Keratinocyte (primary cell): ENCODE data around the gene OTOF. TPM values are rescaled to one million over a fixed set of nuclear protein-coding genes. Genes with fewer than 3 reads are reported as not detected.

Experiments
- DNase-seq: peaks from one replicate; pipeline ENCODE4 v3.0.0-alpha.2; 2011; ENCODE audit warnings: low read depth, missing footprints, low spot score
- FAIRE-seq: peaks from 2 replicates; lab custom pipeline; 2011; peaks lifted over from hg19 to GRCh38; lab: Jason Lieb, UNC
- H2AFZ ChIP-seq: 2 replicates; pipeline ENCODE4 v1.6.0; 2012; ENCODE audit warnings: low read length, control low read depth, inconsistent platforms; ENCODE audit not compliant: control insufficient read depth
- H3K27ac ChIP-seq: 2 replicates; pipeline ENCODE4 v1.5.1; 2011; ENCODE audit warnings: low read length; ENCODE audit not compliant: control insufficient read depth, insufficient read depth
- H3K27me3 ChIP-seq: 3 replicates; pipeline ENCODE4 v1.6.0; 2011; ENCODE audit warnings: low read length; ENCODE audit not compliant: control insufficient read depth, insufficient read depth; ENCODE audit errors: extremely low read depth
- H3K36me3 ChIP-seq, 2 experiments: 2 replicates in 1 of 2; 3 replicates in 1 of 2; pipeline ENCODE4 v1.5.1; 2011; ENCODE audit warnings: low read length in 2 of 2, mild to moderate bottlenecking in 1 of 2; ENCODE audit not compliant: control insufficient read depth in 2 of 2, insufficient read depth in 2 of 2; ENCODE audit errors: extremely low read depth in 1 of 2
- H3K4me1 ChIP-seq: 3 replicates; pipeline ENCODE4 v1.5.1; 2011; ENCODE audit warnings: low read length; ENCODE audit not compliant: control insufficient read depth, insufficient read depth; ENCODE audit errors: extremely low read depth
- H3K4me2 ChIP-seq: 3 replicates; pipeline ENCODE4 v1.6.0; 2011; ENCODE audit warnings: low read depth, low read length; ENCODE audit not compliant: control insufficient read depth, insufficient read depth; ENCODE audit errors: extremely low read depth
- H3K4me3 ChIP-seq, 3 experiments: fragments of 200-600 bp in 1 of 3; sonication (generic) in 1 of 3; 2 replicates in 2 of 3; 3 replicates in 1 of 3; pipeline ENCODE4 v1.5.1; 2011 to 2016; ENCODE audit warnings: low read length in 3 of 3, mild to moderate bottlenecking in 3 of 3, control low read depth in 2 of 3, inconsistent platforms in 1 of 3, low read depth in 1 of 3, mixed read lengths in 1 of 3, mixed run types in 1 of 3, moderate library complexity in 1 of 3; ENCODE audit not compliant: control insufficient read depth in 2 of 3, insufficient read depth in 2 of 3; ENCODE audit errors: extremely low read depth in 1 of 3
- H3K79me2 ChIP-seq: 2 replicates; pipeline ENCODE4 v1.6.0; 2012; ENCODE audit warnings: low read length; ENCODE audit not compliant: control insufficient read depth, insufficient read depth
- H3K9ac ChIP-seq: 3 replicates; pipeline ENCODE4 v1.6.0; 2011; ENCODE audit warnings: low read length; ENCODE audit not compliant: control insufficient read depth, insufficient read depth; ENCODE audit errors: extremely low read depth
- H3K9me1 ChIP-seq: 3 replicates; pipeline ENCODE4 v1.6.0; 2011; ENCODE audit warnings: low read length; ENCODE audit not compliant: control insufficient read depth, insufficient read depth; ENCODE audit errors: extremely low read depth
- H3K9me3 ChIP-seq: 2 replicates; pipeline ENCODE4 v1.5.1; 2012; ENCODE audit warnings: low read depth, low read length; ENCODE audit not compliant: control insufficient read depth
- H4K20me1 ChIP-seq: 3 replicates; pipeline ENCODE4 v1.6.0; 2011; ENCODE audit warnings: low read length; ENCODE audit not compliant: control insufficient read depth, insufficient read depth; ENCODE audit errors: extremely low read depth
- EZH2 ChIP-seq: IDR thresholded peaks from one replicate; pipeline ENCODE4 v1.6.1; 2012; ENCODE audit warnings: inconsistent platforms, mild to moderate bottlenecking, low read length, moderate library complexity
- dilution Hi-C: fragments of 300-500 bp; cut with MboI; formaldehyde crosslinking; loops from one replicate; pipeline ENCODE4 v1.7.0; 2020; ENCODE audit warnings: low sequenced_read_pairs; ENCODE audit not compliant: extremely low pct_ligation_motif_present
- polyA plus RNA-seq, 5 experiments: library from polyadenylated mRNA; depleted of rRNA in 3 of 5; stranded (reverse) in 3 of 5; stranded (forward) in 1 of 5; unstranded in 1 of 5; fragments of >200 nt; gene quantifications; 1 replicate in 1 of 5; 2 replicates in 3 of 5; 3 replicates in 1 of 5; pipeline versions ENCODE4 v1.2.1 to v1.2.3, GENCODE V29; 2011 to 2012; ENCODE audit warnings: missing spikeins in 2 of 5, low read depth in 1 of 5, low replicate concordance in 1 of 5
- TF ChIP-seq, protein P1 (sequence below), 3 experiments: IDR thresholded peaks in 1 of 3; conservative IDR thresholded peaks in 1 of 3; optimal IDR thresholded peaks in 1 of 3; 2 replicates in 2 of 3; 3 replicates in 1 of 3; pipeline versions ENCODE3 to v1.5.1; 2011; ENCODE audit warnings: low read length in 3 of 3, mild to moderate bottlenecking in 3 of 3, moderate library complexity in 2 of 3, control low read depth in 1 of 3, inconsistent platforms in 1 of 3; ENCODE audit not compliant: insufficient read depth in 2 of 3; ENCODE audit errors: extremely low read depth in 1 of 3

The OTOF gene
- polyA plus RNA-seq, 1 donor (not counting 4 experiments of a cell fraction or from before 2014, with no cell fraction given) = not detected

DNA sequence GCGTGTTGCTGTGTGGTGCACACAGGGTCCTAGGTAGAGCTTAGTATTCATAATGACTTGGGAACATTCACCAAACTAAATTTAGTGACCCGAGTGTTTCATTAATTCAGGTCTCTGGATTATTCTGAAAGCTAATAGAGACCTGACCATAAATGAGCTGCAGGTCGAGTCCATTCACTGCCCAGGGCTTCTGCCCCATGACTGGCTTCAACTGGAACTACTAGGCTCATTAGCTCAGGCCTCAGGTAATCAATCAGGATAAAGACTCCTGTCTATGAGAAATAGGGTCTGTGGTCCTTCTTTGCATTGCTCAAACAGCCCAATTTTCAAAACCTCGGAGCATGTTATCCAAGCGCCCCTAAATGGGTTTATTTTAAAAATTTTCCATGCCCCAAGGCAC, 30.0 kb upstream of the OTOF start:
- FAIRE-seq (no peak), DNase-seq (no peak)
- dilution Hi-C loops = no loop called here
- no peaks in the 10 kb centered on the region for H3K9me1 ChIP-seq
- no peak overlapping the region for H3K4me2 ChIP-seq
- no peaks in the 10 kb centered on the region for H3K36me3 ChIP-seq
- H3K4me3 ChIP-seq = no peak overlapping the region
- no peaks in the 10 kb centered on the region for H3K79me2 ChIP-seq
- H3K27ac ChIP-seq = no peak overlapping the region
- H3K9ac ChIP-seq = no peak overlapping the region
- peaks cover 12% of the 10 kb centered on the region for H3K27me3 ChIP-seq
- no peak overlapping the region for H2AFZ ChIP-seq
- no peaks in the 10 kb centered on the region for H3K4me1 ChIP-seq
- no peak for TF ChIP-seq EZH2
- TF ChIP-seq, protein P1, sequence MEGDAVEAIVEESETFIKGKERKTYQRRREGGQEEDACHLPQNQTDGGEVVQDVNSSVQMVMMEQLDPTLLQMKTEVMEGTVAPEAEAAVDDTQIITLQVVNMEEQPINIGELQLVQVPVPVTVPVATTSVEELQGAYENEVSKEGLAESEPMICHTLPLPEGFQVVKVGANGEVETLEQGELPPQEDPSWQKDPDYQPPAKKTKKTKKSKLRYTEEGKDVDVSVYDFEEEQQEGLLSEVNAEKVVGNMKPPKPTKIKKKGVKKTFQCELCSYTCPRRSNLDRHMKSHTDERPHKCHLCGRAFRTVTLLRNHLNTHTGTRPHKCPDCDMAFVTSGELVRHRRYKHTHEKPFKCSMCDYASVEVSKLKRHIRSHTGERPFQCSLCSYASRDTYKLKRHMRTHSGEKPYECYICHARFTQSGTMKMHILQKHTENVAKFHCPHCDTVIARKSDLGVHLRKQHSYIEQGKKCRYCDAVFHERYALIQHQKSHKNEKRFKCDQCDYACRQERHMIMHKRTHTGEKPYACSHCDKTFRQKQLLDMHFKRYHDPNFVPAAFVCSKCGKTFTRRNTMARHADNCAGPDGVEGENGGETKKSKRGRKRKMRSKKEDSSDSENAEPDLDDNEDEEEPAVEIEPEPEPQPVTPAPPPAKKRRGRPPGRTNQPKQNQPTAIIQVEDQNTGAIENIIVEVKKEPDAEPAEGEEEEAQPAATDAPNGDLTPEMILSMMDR (optimal IDR thresholded peaks at IDR 0.05 in 1 of 3, IDR thresholded peaks at IDR 0.05 in 1 of 3, conservative IDR thresholded peaks at IDR 0.05 in 1 of 3; ENCODE audit: extremely low read depth in 1 of 3, insufficient read depth in 2 of 3, low read length in 3 of 3) = no peak
- H4K20me1 ChIP-seq = no peaks in the 10 kb centered on the region
- no peaks in the 10 kb centered on the region for H3K9me3 ChIP-seq

DNA sequence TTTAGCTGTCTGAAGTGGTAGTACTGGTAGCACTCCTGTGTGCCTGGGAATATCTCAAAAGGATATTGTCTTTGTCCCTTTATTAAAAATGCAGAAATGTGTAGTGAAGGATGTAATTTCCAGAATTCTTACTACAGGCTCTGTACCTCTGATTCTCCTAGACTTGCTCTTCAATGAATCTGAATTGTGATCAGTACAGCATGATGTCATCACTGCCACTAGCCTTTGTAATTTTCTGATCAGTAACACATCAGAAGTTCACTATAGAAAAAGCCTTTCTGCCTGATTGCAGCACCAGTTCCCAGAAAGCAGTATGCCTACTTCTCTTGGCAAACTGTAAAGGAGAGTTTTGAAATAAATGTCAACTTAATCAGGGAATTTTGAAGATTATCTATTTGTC, 29.2 kb upstream of the OTOF start:
- peaks cover 9% of the 10 kb centered on the region for H3K27me3 ChIP-seq
- no peaks in the 10 kb centered on the region for H3K9me3 ChIP-seq
- H3K9ac ChIP-seq = no peak overlapping the region
- no peak overlapping the region for H2AFZ ChIP-seq
- H3K4me2 ChIP-seq = no peak overlapping the region
- no peaks in the 10 kb centered on the region for H3K79me2 ChIP-seq
- no peaks in the 10 kb centered on the region for H4K20me1 ChIP-seq
- FAIRE-seq (no peak), DNase-seq (no peak)
- H3K4me3 ChIP-seq = no peak overlapping the region
- H3K27ac ChIP-seq = no peak overlapping the region
- H3K9me1 ChIP-seq = no peaks in the 10 kb centered on the region
- no peaks in the 10 kb centered on the region for H3K4me1 ChIP-seq
- H3K36me3 ChIP-seq = no peaks in the 10 kb centered on the region
- TF ChIP-seq EZH2 = no peak
- TF ChIP-seq, protein P1 (optimal IDR thresholded peaks at IDR 0.05 in 1 of 3, IDR thresholded peaks at IDR 0.05 in 1 of 3, conservative IDR thresholded peaks at IDR 0.05 in 1 of 3; ENCODE audit: extremely low read depth in 1 of 3, insufficient read depth in 2 of 3, low read length in 3 of 3) = no peak
- dilution Hi-C loops = no loop called here
